Adrenal gland (tissue), 5 donors: ENCODE measurements around the gene PRR20G.

Experiments
- POLR2A ChIP-seq, 2 donors: fragments of 450-650 bp; IDR thresholded peaks; one replicate each; pipeline ENCODE4 v1.6.1; 2017; ENCODE audit warnings: antibody characterized with exemption in 2 of 2, mild to moderate bottlenecking in 2 of 2, moderate library complexity in 1 of 2
- TF ChIP-seq, protein P1 (sequence below), 6 experiments: fragments of 450-650 bp in 4 of 6; fragments of 200-600 bp in 2 of 6; sonication (generic) in 1 of 6; IDR thresholded peaks; 1 replicate in 5 of 6; 2 replicates in 1 of 6; pipeline versions ENCODE4 v1.5.1 to v1.8.0; 2016 to 2021; ENCODE audit warnings: antibody characterized with exemption in 6 of 6, mild to moderate bottlenecking in 2 of 6, moderate library complexity in 1 of 6
- donor health status: DM: no; HTN: no; CAD: no.

GRCh38 chr3:127296166-127296565 is 8.3 kb upstream of the PRR20G start:
- TF ChIP-seq POLR2A (IDR thresholded peaks at IDR 0.05) = no peak
- TF ChIP-seq, protein P1, sequence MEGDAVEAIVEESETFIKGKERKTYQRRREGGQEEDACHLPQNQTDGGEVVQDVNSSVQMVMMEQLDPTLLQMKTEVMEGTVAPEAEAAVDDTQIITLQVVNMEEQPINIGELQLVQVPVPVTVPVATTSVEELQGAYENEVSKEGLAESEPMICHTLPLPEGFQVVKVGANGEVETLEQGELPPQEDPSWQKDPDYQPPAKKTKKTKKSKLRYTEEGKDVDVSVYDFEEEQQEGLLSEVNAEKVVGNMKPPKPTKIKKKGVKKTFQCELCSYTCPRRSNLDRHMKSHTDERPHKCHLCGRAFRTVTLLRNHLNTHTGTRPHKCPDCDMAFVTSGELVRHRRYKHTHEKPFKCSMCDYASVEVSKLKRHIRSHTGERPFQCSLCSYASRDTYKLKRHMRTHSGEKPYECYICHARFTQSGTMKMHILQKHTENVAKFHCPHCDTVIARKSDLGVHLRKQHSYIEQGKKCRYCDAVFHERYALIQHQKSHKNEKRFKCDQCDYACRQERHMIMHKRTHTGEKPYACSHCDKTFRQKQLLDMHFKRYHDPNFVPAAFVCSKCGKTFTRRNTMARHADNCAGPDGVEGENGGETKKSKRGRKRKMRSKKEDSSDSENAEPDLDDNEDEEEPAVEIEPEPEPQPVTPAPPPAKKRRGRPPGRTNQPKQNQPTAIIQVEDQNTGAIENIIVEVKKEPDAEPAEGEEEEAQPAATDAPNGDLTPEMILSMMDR (IDR thresholded peaks at IDR 0.05) = no peak
